ENCODE measurements around the gene HIVEP1.

The HIVEP1 gene

DNA sequence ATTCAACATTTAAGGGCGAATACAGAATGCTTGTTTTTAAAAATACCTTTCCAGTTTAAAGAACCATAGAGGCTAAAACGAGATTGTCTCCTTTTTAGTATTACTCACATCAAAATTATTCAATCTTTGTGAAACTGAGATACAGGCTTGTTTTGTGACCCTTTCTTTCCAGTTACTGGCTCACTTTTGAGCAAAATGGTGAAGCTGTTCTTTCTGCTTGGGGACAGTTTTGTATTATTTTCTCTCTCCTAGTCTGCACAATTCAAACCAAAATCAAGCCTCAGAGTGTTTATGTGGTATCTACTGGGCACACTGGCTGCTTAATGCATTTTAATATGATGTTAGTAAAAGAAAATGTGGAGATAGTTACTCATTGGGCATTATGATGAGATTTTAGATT lies 36.5 kb downstream of the HIVEP1 start:
- no peak for DNase-seq (ENCODE audit: low read depth in 2 of 2)

DNA sequence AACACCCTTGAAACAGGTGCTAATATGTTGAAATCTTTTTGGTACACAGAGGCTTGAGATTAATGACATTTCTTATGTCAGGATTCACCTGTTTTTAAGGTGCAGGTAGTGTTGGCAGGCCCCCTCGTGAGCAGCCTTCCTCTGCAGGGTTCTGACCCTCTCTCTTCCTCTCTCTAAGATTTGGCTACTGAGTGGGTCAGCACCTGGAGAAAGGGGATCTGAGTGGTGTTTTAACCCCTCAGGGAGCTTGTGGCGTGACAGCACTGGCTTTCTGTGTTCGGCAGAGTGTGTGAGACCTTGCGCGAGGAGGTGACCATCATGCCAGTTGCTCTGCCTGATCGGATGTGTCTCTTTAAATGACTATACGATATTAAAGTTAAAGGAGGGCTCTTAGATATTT lies 37.1 kb downstream of the HIVEP1 start:
- no peak for DNase-seq (ENCODE audit: low read depth in 2 of 2)

DNA sequence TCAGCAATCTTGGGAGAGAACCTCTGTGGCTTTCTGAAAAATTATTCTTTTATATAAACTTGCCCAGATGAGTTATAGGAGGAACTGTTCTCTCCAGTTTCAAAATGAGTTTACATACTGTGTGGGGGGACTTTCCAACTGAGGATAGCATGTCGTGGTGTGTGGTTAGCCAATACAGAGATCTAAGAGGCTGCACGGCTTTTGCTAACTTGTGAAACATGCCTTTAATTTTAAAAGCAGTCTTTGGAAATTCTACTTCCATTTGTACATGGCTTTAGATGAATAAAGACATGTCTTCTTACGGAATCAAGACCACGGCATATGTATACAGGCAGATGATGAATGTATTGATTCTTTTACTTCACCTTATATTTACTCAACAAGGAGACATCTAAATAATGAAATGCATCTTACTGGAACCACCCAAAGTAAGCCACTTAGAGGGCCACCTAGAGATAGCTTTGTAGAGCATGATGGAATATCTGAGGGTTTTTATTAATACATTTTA lies 39.8 kb downstream of the HIVEP1 start:
- DNase-seq (ENCODE audit: low read depth in 2 of 2), result peak in 1 of 2 donors; percentile 25

DNA sequence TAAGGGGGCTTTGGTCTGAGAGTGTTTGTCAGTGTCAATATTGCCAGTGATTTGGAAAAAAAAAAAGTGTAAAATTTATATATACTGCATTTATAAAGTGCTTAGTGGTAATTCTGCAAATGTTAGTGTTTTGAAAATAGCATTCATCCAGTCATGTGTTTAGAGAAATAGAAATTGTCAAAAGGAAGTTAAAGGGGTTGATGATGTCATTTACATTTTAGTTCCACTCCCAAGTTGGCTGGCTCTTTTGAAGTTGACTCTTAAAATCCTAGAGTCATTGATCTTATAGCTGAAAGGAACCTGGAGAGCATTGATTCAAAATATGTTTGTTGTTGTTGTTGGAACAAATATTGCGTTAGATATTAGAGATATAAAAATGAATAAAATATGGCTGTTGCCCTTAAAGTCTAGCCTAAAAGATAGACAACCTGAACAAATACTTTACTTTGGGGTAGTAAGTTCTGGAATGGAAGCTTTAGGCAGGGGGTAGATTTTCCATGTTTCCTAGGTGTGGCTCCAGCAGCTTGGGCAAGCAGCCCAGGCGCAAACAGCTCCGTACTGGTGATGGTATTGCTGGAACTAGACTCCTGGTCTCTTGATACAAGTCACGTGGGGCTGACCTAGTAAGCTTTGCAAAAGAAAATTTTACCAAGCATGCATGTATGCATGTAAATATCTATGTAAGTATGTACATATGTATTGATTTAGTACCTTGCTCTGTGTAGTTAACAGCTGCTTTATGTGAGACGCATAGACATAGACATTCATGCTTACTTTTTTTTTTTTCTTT lies 46.3 kb downstream of the HIVEP1 start:
- no peak for DNase-seq (ENCODE audit: low read depth in 2 of 2)

DNA sequence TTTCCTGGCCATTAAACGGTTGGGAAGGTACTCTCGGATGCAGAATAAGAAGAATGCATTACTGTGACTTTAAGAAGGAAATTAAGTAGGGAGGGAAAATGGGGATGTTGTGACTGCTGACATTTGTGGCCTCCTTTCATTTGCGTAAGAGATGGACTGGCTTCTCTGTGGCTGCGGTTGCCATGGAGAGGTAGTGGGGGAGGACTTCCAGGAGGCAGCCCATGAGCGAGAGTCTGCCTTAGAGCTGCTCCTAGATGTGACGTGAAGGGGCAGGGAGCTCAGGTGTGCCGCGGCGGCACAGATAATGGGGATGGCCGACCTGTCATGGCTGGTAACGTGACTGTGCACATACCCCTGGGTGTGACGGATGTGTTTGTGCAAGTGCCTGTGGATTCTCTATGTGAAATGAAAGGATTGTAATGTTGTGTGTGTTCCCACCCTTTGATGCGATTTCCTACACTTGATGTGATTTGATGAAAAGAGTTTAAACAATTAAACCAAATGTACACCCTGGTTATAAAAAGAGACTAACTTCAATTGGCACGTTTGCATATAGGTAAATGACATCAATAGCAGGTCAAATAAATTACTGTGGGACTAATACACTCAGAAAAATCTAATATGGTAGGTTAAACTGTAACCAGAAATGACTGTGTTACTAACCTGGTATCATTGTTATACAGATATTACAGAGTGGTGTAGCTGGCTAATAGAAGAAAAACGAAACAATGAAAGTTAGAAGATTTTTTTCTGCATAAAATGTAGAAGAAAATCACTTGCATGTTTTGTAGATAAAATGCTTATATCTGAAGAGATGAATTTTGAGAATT lies 48.9 kb downstream of the HIVEP1 start:
- peak; percentile 20 to 35 for DNase-seq (ENCODE audit: low read depth in 2 of 2)

DNA sequence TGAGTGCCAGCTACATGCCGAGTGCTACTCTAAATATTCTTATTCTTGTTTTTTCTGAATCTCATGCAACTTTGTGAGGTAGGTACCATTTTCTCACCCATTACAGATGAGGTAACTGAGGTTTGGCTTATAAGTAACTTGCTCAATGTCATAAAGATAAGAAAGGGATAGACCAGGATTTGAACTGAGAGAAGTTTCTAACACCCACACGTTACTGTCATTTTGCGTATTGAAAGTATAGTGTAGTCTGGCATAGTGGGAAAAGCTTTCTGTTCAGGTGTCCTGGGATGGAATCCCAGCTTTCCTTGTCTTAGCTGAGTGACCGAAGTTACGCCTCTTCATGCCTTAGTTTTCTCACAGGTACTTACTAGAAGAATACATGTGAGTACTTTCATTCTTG lies 50.5 kb downstream of the HIVEP1 start:
- DNase-seq (ENCODE audit: low read depth in 2 of 2), result no peak

DNA sequence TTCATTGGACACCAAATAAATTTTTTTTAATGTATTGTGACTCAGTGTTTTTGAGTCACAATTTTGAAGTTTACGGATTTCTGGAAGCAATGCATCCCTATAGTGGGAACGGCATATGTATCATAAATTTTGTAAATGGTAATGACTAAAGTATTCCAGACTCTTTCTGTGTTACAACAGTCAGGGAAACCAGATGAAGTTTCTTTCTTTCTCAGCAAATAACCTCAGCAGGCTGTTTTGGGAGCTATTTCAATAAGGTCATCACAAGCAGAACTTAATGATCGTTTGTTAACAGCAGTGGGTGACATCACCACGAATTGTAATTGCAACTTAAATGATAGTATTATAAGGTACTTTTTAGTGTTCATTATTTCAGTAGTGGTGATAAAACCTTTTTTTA lies 52.0 kb downstream of the HIVEP1 start:
- DNase-seq (ENCODE audit: low read depth in 2 of 2), result no peak

DNA sequence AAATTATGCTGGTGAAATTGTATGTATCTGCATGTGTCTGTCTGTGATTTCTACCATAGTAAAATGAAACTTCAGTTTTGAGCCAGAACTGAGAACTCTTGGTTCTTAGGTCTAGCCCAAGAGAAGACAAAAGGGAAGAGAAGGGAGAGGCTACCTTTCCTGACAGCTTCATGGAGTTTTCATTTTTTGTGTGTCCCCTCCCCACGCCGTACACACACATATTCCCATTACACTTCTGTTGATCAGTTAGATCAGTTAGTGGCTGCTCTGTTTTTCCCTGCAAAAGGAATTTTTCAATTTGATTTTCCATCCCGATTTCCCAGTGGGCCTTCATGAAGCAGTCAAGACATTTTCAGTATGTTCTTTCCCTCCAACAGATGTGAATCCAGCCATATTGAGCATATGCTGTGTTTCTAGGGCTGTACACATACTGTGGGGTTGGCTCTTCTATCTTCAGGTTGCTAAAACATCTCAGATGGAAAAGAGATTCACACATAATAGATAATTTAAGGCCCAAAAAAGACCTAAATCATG lies 52.5 kb downstream of the HIVEP1 start:
- no peak for DNase-seq (ENCODE audit: low read depth in 2 of 2)

DNA sequence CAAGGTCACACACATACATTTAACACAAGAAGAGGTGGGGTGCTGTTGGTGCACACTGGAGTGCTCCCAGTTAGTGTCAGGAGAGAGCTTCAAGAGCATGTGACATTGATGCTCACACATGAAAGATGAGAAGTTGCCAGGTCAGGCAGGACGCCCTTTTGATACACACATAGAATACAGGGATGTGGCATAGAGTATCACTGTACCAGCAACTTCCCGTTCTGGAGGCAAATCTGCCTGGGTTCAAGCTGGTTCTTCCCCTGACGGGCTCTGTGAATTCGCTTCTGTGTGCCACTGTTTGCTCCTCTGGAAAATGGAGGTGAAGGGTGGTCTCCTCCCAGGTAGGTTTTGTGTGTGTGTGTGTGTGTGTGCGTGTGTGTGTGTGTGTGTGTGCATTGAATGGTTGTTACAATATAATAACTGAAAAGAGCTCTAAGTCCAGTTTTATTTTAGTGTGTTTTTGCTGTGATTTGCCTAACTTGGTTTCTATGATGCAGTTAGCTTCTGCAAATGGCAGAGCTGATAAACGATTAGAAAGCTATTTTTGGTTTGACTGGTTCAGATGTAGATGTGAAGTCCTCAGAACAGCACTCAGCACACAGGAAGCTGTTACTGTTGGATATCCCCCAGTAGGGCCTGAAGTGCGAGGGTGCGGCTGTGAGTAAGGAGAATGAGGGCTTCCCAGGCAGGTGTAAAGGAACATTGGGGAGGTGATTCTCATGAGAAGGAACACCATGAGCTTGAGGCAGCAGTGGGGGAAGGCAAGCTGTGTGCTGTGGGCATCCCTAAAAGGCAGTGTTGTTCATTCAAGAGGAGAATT lies 53.4 kb downstream of the HIVEP1 start:
- DNase-seq (ENCODE audit: low read depth in 2 of 2), result no peak

DNA sequence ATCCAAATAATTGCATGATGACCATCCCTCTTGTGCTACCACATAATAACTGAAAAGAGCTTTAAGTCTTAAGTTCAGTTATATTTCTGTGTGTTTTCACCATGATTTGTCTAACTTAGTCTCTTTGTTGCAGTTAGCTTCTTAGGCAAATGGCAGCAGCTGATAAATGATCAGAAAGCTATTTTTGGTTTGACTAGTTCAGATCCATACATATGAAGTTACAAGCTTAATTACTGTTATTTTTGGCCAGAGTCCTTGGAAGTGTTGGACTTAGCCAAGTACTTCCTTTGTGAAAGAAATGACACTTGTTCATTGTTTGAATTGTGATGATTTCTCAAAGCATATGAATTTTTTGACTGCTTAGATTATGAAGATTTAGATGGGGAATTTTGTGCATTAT lies 54.2 kb downstream of the HIVEP1 start:
- no peak for DNase-seq (ENCODE audit: low read depth in 2 of 2)

DNA sequence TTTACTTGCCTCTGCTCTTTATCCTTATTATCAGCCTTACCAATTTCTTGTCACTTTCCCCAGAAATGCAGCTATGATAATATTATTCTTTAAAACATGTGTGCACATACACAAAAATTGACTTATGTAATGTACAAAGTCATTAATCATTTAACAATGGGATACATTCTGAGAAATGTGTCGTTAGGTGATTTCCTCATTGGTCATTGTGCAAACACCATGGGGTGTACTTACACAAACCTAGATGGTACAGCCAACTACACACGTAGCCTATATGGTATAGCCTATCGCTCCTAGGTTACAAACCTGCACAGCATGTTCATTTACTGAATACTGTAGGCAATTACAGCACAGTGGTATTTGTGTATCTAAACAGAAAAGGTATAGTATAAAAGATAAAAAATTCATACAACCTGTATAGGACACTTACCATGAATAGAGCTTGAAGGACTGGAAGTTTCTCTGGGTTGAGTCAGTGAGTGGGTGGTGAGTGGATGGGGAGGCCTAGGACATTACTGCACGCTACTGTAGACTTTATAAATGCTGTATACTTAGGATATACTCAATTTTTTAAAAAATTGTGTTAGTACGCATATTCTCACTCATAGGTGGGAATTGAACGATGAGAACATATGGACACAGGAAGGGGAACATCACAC lies 56.9 kb downstream of the HIVEP1 start:
- no peak for DNase-seq (ENCODE audit: low read depth in 2 of 2)

DNA sequence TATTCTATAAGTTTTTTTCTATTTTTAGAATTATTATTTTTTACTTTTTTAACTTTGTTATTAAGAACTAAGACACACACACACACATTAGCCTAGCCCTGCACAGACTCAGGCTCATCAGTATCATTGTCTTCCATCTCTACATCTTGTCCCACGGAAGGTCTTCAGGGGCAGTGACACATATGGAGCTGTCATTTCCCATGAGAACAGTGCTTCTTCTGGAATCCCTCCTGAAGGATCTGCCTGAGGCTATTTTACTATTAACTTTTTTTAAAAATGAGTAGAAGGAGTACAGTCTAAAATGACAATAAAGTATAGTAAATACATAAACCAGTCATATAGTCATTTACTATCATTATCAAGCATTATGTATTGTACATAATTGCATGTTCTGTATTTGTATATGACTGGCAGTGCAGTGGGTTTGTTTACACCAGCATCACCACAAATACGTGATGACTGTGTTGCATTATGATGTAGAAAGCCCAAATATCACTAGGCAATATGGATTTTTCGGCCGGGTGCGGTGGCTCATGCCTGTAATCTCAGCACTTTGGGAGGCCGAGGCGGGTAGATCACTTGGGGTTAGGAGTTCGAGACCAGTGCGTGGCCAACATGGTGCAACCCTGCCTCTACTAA lies 57.9 kb downstream of the HIVEP1 start:
- DNase-seq (ENCODE audit: low read depth in 2 of 2), result no peak

DNA sequence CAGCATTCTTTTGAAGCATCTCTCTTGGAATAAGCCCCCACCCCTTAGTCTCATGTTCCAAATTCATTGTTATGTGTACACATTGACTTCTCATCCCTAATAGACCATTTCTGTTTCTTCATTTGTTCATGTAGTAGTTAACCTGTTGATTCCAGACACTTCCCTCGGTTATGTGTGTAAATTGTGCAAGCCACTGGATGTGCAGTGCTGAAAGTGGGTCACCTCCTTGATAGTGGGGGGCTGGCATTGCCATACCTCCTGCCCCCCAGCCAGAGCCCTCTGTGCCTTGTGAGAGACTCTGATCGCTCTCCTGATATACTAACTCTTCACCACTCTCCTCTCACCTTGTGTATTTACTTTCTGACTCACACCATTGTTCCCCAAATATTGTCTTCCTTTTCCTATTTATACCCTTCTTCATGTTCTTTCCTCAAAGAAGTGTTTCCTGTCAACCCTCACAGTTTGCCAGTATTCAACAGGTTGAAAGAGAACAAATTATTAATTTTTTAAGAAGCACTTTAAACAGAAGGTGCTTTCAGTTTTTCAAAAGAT lies 59.0 kb downstream of the HIVEP1 start:
- no peak for DNase-seq (ENCODE audit: low read depth in 2 of 2)

DNA sequence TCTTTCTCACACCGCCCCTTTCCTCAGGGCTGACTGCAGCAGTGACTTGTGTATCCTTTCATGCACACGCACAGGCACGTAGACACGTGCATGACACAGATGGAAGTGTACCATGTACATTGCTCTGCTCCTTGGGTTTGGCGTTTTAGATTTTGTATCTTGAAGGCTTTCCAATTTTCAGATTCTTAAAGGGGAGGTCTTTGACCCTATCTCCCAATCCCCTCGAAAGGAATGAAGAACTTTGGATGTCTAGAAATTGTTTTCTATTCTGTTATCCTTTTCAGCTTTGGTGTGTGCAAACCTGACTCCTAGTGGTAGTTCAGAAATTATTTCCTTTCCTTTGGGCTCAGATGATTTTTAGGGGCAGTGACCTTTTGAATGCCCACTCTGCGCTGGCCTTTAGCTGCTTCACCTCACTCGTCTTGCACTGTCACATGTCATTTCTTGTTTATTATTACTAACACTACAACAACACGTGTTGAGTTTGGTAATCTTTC lies 63.0 kb downstream of the HIVEP1 start:
- no peak for DNase-seq (ENCODE audit: low read depth in 2 of 2)

DNA sequence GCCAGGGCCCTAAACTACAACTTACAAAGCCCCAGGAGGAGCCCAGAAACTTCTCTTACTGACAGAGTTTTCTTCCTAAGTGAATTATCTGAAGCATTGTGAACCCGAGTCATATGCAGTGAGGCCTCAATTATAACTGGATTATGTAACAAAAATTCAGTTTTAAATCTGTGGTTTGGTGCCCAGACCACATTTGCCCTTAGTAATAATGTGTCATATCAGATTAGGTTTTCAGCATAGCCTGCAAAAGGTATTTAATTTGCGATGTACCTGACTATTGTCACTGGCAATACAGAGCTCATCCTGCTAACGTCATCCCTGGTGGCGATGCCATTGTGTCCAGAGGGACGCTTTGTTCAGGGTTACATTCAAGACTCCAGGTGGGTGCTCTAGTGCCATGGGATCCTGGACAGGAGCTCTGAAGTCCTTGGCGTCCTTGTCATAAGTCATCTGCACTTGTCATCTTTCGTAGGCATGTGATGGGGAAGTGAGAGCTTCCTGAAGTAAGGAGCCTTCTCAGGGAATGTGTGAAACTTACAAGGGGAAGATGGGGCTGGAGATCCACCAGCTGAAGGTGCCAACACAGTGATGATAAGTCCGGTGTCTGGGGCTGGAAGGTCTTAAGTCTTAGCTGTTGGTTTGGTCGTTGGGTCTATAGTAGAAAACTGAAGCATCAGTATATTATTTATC lies 65.1 kb downstream of the HIVEP1 start:
- DNase-seq (ENCODE audit: low read depth in 2 of 2), result no peak

DNA sequence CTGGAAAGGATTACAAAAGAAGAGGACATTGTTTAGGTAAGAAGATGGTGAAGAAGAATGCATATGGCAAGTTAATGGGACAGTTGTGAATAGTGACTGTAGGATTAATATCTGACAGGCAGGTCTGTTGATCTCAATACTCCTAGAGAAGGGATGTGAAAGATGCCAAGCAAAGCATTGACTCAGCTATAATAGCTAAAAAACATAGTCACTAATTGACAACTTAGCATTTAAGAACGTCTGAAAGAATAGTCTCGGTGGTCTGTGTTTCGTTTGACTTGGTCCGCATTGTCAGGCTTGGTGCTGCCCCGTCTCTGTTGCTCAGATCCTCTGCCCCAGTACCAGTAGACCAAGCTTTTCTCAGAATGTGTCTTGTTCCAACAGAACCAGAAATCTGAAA lies 65.9 kb downstream of the HIVEP1 start:
- no peak for DNase-seq (ENCODE audit: low read depth in 2 of 2)

DNA sequence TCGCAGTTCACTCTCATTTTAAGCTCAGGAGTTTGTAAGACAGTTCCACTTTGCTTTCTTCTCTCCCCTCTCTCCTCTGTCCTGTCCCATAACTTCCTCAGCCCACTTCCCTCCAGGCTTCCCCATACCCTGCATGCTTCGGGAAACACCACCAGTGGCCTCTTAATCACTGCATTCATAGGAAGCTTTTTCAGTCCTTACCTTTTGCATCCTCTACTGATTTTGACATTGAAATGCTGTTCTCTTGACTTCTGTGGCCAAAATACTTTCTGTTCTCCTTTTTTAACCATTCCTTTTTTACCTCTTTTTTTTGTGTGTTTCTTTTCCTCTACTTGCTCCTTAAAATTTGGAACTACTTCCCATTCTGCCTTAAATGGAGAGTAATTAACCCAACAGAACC lies 69.7 kb downstream of the HIVEP1 start:
- no peak for DNase-seq (ENCODE audit: low read depth in 2 of 2)

DNA sequence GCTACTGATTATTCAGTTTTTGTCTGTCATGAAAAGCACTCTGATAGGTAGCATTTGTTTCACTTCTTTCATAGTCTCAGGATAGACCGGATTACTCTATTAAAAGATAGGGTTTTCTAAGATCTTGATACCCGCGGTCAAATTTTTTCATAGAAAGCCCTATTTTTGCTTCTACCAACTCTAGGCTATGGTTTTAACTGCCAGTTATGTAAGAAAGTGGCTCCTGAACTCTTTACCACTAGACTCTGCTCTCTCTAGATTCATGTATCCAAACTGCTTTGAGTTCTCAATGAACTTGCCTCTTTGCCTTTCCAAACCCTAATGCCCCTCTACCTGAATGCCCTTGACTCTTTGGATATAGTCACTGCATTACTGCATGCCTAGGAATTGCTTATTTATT lies 70.3 kb downstream of the HIVEP1 start:
- no peak for DNase-seq (ENCODE audit: low read depth in 2 of 2)

DNA sequence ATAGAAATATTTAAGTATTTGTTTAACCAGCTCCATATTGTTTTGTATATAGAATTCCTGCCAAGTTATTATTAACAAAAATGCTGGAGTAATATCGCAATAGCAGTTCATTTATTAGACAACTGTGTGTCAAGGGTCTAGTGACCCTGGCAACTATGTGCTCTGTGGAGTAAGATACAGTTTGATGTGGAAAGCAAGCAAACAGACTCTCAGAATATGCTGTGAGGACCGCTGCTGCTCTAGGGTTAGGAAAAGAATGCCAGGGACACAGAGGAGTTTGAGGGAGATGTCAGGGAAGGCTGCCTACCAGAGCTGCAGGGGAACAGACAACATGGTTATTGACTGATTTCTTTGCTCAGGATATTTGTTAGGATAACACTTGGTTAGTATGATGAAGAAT lies 71.2 kb downstream of the HIVEP1 start:
- no peak for DNase-seq (ENCODE audit: low read depth in 2 of 2)

DNA sequence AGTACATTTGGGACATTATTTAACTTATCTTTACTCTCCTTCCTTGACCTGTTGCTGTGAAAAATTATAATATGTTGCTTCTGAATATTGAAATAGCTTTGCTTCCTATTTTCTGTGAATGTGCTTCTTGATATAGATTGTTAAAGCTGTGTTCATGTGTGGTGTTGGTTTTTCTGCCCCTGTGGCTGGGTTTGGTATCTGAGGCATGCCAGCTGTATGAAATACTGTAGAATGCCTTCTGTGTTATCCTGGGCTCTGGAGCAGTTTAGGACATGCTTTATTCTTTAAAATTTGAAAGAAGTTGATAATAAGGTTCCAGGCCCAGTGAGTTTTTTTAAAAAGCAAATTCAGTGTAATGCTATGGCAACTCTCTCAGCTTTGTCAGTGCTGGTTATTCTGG lies 71.7 kb downstream of the HIVEP1 start:
- DNase-seq (ENCODE audit: low read depth in 2 of 2), result no peak

All from stimulated activated CD4-positive, alpha-beta T cell treated with anti-CD3 and anti-CD28 coated beads, Interleukin-1b, Interleukin-23, amount 100 ng/mL, for 4 hours (primary cell).